Thyroid gland (tissue), 4 donors: Measurements from ENCODE around the gene OR8B8.

Experiments used
- CTCF ChIP-seq, 6 experiments: fragments of 200-600 bp in 3 of 6; fragments of 450-650 bp in 3 of 6; sonication (generic) in 3 of 6; IDR thresholded peaks; one replicate each; pipeline ENCODE4 v1.5.1; 2016 to 2019; ENCODE audit warnings: antibody characterized with exemption in 6 of 6, mild to moderate bottlenecking in 2 of 6, inconsistent platforms in 1 of 6, moderate library complexity in 1 of 6
- POLR2A ChIP-seq, 2 donors: fragments of 450-650 bp; IDR thresholded peaks; one replicate each; pipeline ENCODE4 v1.6.1; 2017; ENCODE audit warnings: antibody characterized with exemption in 2 of 2, mild to moderate bottlenecking in 2 of 2, moderate library complexity in 1 of 2

- TF ChIP-seq CTCF (IDR thresholded peaks at IDR 0.05), result no peak
- TF ChIP-seq POLR2A (IDR thresholded peaks at IDR 0.05), result no peak
Measured at GRCh38 chr11:124398924-124399323, 46.6 kb downstream of the OR8B8 start, which contains the start of gene OR8B3.
